SK-N-SH treated with all-trans-retinoic acid at 6 μM for 48 hours (cell line): ENCODE data around the gene MAPK14.
"Not testable (repeated sequence)": the region's sequence is repeated elsewhere in the genome, so short reads cannot be mapped to it uniquely, and the experiment has no call there.

Experiments
- ARNTL ChIP-seq: fragments of 450-650 bp; formaldehyde crosslinking; IDR thresholded peaks from 2 replicates; pipeline ENCODE4 v1.5.0; 2020; ENCODE audit warnings: low read depth, mild to moderate bottlenecking, moderate library complexity, borderline replicate concordance
- CREB5 ChIP-seq: fragments of 250-450 bp; sonication (Bioruptor Pico); IDR thresholded peaks from 2 replicates; pipeline ENCODE4 v1.5.1; 2020; ENCODE audit warnings: low read depth, mild to moderate bottlenecking, moderate library complexity
- GLIS3 ChIP-seq: fragments of 250-450 bp; sonication (Bioruptor Pico); IDR thresholded peaks from 2 replicates; pipeline ENCODE4 v1.5.0; 2020; ENCODE audit warnings: mild to moderate bottlenecking, moderate library complexity
- SNAI2 ChIP-seq: fragments of 250-450 bp; sonication (Bioruptor Pico); IDR thresholded peaks from 2 replicates; pipeline ENCODE4 v1.5.0; 2020; ENCODE audit warnings: mild to moderate bottlenecking, moderate library complexity
- ZC3H10 ChIP-seq: fragments of 250-450 bp; sonication (Bioruptor Pico); IDR thresholded peaks from 2 replicates; pipeline ENCODE4 v1.5.1; 2021; ENCODE audit warnings: mild to moderate bottlenecking, moderate library complexity
- ZNF8 ChIP-seq: fragments of 450-650 bp; formaldehyde crosslinking; IDR thresholded peaks from 2 replicates; pipeline ENCODE4 v1.5.0; 2020; ENCODE audit warnings: mild to moderate bottlenecking, moderate library complexity
- TF ChIP-seq, protein P1 (sequence below): fragments of 250-450 bp; sonication (Bioruptor Pico); IDR thresholded peaks from 2 replicates; pipeline ENCODE4 v1.8.0; 2020; ENCODE audit warnings: mild to moderate bottlenecking, moderate library complexity, borderline replicate concordance

GRCh38 chr6:36033144-36033543 lies 5.5 kb downstream of the MAPK14 start:
- TF ChIP-seq GLIS3, CREB5, SNAI2, ZC3H10, ZNF8, ARNTL (CRISPR knock-in tag): not testable (repeated sequence)
- TF ChIP-seq, protein P1, sequence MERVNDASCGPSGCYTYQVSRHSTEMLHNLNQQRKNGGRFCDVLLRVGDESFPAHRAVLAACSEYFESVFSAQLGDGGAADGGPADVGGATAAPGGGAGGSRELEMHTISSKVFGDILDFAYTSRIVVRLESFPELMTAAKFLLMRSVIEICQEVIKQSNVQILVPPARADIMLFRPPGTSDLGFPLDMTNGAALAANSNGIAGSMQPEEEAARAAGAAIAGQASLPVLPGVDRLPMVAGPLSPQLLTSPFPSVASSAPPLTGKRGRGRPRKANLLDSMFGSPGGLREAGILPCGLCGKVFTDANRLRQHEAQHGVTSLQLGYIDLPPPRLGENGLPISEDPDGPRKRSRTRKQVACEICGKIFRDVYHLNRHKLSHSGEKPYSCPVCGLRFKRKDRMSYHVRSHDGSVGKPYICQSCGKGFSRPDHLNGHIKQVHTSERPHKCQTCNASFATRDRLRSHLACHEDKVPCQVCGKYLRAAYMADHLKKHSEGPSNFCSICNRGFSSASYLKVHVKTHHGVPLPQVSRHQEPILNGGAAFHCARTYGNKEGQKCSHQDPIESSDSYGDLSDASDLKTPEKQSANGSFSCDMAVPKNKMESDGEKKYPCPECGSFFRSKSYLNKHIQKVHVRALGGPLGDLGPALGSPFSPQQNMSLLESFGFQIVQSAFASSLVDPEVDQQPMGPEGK = not testable (repeated sequence)
